HepG2 (cell line): ENCODE results near the gene CTSA. TPM values are rescaled to one million over a fixed set of nuclear protein-coding genes. Genes with fewer than 3 reads are reported as not detected.
A peak's percentile ranks its signal among the peaks of the same experiment; 100 is the strongest.

ENCODE experiments used
- ARNTL ChIP-seq: sonication (generic); formaldehyde crosslinking; IDR thresholded peaks from 2 replicates; pipeline ENCODE4 v1.4.0; 2020; ENCODE audit warnings: mild to moderate bottlenecking, missing genetic modification reagents
- CC2D1A ChIP-seq: sonication (generic); formaldehyde crosslinking; IDR thresholded peaks from 2 replicates; pipeline ENCODE4 v1.8.1; 2023; ENCODE audit warnings: mild to moderate bottlenecking, missing genetic modification reagents
- ESRRA ChIP-seq: sonication (generic); formaldehyde crosslinking; IDR thresholded peaks from 2 replicates; pipeline ENCODE4 v1.5.1; 2020; ENCODE audit warnings: mild to moderate bottlenecking, low read depth, missing genetic modification reagents
- KLF12 ChIP-seq: sonication (generic); formaldehyde crosslinking; IDR thresholded peaks from 2 replicates; pipeline ENCODE4 v1.4.0; 2020; ENCODE audit warnings: missing genetic modification reagents, borderline replicate concordance
- NPAS2 ChIP-seq: sonication (generic); formaldehyde crosslinking; IDR thresholded peaks from 2 replicates; pipeline ENCODE4 v1.8.0; 2022; ENCODE audit warnings: mild to moderate bottlenecking, missing genetic modification reagents, borderline replicate concordance
- SMARCE1 ChIP-seq: fragments of 450-650 bp; IDR thresholded peaks from 2 replicates; pipeline ENCODE4 v1.6.1; 2017; ENCODE audit warnings: borderline replicate concordance
- SNAI1 ChIP-seq: sonication (generic); formaldehyde crosslinking; IDR thresholded peaks from 2 replicates; pipeline ENCODE4 v1.5.0; 2020; ENCODE audit warnings: mild to moderate bottlenecking, missing genetic modification reagents, borderline replicate concordance
- TBP ChIP-seq: sonication (generic); formaldehyde crosslinking; IDR thresholded peaks from 2 replicates; pipeline ENCODE4 v1.5.0; 2020; ENCODE audit warnings: missing genetic modification reagents
- TCF7L2 ChIP-seq: IDR thresholded peaks from 2 replicates; pipeline ENCODE4 v1.6.1; 2011; ENCODE audit warnings: mild to moderate bottlenecking, low read depth, low read length, moderate library complexity
- XRCC5 ChIP-seq: fragments of 200-400 bp; formaldehyde crosslinking; optimal IDR thresholded peaks from 2 replicates; pipeline ENCODE3; 2017; ENCODE audit warnings: mild to moderate bottlenecking, low read length
- ZNF160 ChIP-seq: sonication (generic); formaldehyde crosslinking; IDR thresholded peaks from 2 replicates; pipeline ENCODE4 v1.8.0; 2022; ENCODE audit warnings: mild to moderate bottlenecking, inconsistent platforms, missing genetic modification reagents
- ZNF382 ChIP-seq: sonication (generic); formaldehyde crosslinking; IDR thresholded peaks from 2 replicates; pipeline ENCODE4 v1.5.0; 2020; ENCODE audit warnings: missing genetic modification reagents, mild to moderate bottlenecking, borderline replicate concordance
- polyA plus RNA-seq, 8 experiments: library from polyadenylated mRNA; depleted of rRNA in 3 of 8; stranded (reverse) in 7 of 8; unstranded in 1 of 8; fragments of >200 nt; fragmentation: Illumina TruSeq in 4 of 8; extraction: Trizol in 4 of 8; gene quantifications; 2 replicates each; pipeline versions ENCODE4 v1.2.1 to v1.2.3, GENCODE V29; 2011 to 2016; ENCODE audit warnings: low read depth in 4 of 8, missing spikeins in 1 of 8, mixed read lengths in 1 of 8; ENCODE audit not compliant: insufficient read depth in 1 of 8
- total RNA-seq, 5 experiments: library from RNA; depleted of rRNA; stranded (reverse); fragments of >200 nt; fragmentation: Illumina TruSeq; extraction: Trizol; gene quantifications; 2 replicates each; pipeline ENCODE4 v1.2.3, GENCODE V29; 2016; ENCODE audit warnings: low read depth in 1 of 5
- TF ChIP-seq, protein P1 (sequence below): sonication (generic); formaldehyde crosslinking; IDR thresholded peaks from 2 replicates; pipeline ENCODE4 v1.5.1; 2020; ENCODE audit warnings: mild to moderate bottlenecking, missing genetic modification reagents, moderate library complexity
- TF ChIP-seq, protein P2 (sequence below): sonication (generic); formaldehyde crosslinking; IDR thresholded peaks from 2 replicates; pipeline ENCODE4 v1.5.0; 2020; ENCODE audit warnings: mild to moderate bottlenecking, missing genetic modification reagents
- TF ChIP-seq, protein P3 (sequence below): sonication (generic); formaldehyde crosslinking; conservative IDR thresholded peaks from 2 replicates; pipeline ENCODE4 v1.4.0; 2020; ENCODE audit warnings: missing genetic modification reagents
- TF ChIP-seq, protein P4 (sequence below): sonication (generic); formaldehyde crosslinking; IDR thresholded peaks from 2 replicates; pipeline ENCODE4 v1.4.0; 2020; ENCODE audit warnings: mild to moderate bottlenecking, missing genetic modification reagents
- TF ChIP-seq, protein P5 (sequence below): sonication (generic); formaldehyde crosslinking; IDR thresholded peaks from 2 replicates; pipeline ENCODE4 v1.5.1; 2020; ENCODE audit warnings: missing genetic modification reagents, mild to moderate bottlenecking, borderline replicate concordance

CTSA gene
- total and polyA plus RNA-seq, 2 of the 13 experiments (the other 11 are each of a cell fraction or from before 2014, with no cell fraction given): 202 to 231 TPM

DNA sequence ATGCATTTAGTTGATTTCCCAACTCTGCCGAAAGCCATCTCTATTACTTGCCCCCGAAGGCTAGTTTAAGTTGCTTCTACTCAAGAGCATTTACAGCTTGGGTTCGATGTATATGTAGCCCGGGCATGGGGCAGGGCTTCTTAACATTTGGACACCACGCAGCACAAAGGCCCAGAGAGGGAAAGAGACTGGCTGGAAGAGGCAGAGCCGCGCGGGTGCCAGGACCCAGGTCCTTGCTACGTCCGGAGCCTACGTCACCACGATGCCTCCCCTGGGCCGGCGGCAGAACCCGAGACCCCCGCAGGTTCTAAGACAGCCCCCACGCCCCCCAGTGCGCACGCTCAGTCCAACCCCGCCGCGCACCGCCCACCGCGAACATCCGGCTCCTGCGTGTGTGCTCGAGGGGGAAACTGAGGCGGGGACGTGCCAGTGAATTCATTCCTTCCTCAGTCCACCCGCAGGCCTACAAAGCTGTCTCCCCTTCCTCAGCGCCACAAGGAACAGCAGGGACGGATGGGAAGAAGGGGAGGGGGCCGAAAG, 43.0 kb downstream of the CTSA start (continued):
- TF ChIP-seq, protein P1, sequence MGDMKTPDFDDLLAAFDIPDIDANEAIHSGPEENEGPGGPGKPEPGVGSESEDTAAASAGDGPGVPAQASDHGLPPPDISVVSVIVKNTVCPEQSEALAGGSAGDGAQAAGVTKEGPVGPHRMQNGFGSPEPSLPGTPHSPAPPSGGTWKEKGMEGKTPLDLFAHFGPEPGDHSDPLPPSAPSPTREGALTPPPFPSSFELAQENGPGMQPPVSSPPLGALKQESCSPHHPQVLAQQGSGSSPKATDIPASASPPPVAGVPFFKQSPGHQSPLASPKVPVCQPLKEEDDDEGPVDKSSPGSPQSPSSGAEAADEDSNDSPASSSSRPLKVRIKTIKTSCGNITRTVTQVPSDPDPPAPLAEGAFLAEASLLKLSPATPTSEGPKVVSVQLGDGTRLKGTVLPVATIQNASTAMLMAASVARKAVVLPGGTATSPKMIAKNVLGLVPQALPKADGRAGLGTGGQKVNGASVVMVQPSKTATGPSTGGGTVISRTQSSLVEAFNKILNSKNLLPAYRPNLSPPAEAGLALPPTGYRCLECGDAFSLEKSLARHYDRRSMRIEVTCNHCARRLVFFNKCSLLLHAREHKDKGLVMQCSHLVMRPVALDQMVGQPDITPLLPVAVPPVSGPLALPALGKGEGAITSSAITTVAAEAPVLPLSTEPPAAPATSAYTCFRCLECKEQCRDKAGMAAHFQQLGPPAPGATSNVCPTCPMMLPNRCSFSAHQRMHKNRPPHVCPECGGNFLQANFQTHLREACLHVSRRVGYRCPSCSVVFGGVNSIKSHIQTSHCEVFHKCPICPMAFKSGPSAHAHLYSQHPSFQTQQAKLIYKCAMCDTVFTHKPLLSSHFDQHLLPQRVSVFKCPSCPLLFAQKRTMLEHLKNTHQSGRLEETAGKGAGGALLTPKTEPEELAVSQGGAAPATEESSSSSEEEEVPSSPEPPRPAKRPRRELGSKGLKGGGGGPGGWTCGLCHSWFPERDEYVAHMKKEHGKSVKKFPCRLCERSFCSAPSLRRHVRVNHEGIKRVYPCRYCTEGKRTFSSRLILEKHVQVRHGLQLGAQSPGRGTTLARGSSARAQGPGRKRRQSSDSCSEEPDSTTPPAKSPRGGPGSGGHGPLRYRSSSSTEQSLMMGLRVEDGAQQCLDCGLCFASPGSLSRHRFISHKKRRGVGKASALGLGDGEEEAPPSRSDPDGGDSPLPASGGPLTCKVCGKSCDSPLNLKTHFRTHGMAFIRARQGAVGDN (CRISPR knock-in tag): peak; percentile 88; the same call in 1 of the 2 replicates
- TF ChIP-seq TCF7L2 (no peak), ZNF160 (CRISPR knock-in tag) (no peak), TBP (CRISPR knock-in tag) (0 out of 2 replicates have a peak, but pooled peaks have one; percentile 67), XRCC5 (no peak), ESRRA (peak; percentile 83), KLF12 (CRISPR knock-in tag) (peak; percentile 11; the same call in 1 of the 2 replicates), NPAS2 (CRISPR knock-in tag) (0 out of 2 replicates have a peak, but pooled peaks have one; percentile 23), CC2D1A (peak; percentile 74; the same call in 1 of the 2 replicates), ZNF382 (CRISPR knock-in tag) (no peak), ARNTL (CRISPR knock-in tag) (0 out of 2 replicates have a peak, but pooled peaks have one; percentile 39), SNAI1 (CRISPR knock-in tag) (0 out of 2 replicates have a peak, but pooled peaks have one; percentile 60), SMARCE1 (no peak)
- TF ChIP-seq, protein P2, sequence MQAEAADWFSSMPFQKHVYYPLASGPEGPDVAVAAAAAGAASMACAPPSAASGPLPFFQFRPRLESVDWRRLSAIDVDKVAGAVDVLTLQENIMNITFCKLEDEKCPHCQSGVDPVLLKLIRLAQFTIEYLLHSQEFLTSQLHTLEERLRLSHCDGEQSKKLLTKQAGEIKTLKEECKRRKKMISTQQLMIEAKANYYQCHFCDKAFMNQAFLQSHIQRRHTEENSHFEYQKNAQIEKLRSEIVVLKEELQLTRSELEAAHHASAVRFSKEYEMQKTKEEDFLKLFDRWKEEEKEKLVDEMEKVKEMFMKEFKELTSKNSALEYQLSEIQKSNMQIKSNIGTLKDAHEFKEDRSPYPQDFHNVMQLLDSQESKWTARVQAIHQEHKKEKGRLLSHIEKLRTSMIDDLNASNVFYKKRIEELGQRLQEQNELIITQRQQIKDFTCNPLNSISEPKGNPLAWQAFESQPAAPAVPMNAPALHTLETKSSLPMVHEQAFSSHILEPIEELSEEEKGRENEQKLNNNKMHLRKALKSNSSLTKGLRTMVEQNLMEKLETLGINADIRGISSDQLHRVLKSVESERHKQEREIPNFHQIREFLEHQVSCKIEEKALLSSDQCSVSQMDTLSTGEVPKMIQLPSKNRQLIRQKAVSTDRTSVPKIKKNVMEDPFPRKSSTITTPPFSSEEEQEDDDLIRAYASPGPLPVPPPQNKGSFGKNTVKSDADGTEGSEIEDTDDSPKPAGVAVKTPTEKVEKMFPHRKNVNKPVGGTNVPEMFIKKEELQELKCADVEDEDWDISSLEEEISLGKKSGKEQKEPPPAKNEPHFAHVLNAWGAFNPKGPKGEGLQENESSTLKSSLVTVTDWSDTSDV (CRISPR knock-in tag): no peak
- TF ChIP-seq, protein P3, sequence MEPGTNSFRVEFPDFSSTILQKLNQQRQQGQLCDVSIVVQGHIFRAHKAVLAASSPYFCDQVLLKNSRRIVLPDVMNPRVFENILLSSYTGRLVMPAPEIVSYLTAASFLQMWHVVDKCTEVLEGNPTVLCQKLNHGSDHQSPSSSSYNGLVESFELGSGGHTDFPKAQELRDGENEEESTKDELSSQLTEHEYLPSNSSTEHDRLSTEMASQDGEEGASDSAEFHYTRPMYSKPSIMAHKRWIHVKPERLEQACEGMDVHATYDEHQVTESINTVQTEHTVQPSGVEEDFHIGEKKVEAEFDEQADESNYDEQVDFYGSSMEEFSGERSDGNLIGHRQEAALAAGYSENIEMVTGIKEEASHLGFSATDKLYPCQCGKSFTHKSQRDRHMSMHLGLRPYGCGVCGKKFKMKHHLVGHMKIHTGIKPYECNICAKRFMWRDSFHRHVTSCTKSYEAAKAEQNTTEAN (CRISPR knock-in tag): no peak
- TF ChIP-seq, protein P4, sequence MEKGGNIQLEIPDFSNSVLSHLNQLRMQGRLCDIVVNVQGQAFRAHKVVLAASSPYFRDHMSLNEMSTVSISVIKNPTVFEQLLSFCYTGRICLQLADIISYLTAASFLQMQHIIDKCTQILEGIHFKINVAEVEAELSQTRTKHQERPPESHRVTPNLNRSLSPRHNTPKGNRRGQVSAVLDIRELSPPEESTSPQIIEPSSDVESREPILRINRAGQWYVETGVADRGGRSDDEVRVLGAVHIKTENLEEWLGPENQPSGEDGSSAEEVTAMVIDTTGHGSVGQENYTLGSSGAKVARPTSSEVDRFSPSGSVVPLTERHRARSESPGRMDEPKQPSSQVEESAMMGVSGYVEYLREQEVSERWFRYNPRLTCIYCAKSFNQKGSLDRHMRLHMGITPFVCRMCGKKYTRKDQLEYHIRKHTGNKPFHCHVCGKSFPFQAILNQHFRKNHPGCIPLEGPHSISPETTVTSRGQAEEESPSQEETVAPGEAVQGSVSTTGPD (CRISPR knock-in tag): 0 out of 2 replicates have a peak, but pooled peaks have one; percentile 46
- TF ChIP-seq, protein P5, sequence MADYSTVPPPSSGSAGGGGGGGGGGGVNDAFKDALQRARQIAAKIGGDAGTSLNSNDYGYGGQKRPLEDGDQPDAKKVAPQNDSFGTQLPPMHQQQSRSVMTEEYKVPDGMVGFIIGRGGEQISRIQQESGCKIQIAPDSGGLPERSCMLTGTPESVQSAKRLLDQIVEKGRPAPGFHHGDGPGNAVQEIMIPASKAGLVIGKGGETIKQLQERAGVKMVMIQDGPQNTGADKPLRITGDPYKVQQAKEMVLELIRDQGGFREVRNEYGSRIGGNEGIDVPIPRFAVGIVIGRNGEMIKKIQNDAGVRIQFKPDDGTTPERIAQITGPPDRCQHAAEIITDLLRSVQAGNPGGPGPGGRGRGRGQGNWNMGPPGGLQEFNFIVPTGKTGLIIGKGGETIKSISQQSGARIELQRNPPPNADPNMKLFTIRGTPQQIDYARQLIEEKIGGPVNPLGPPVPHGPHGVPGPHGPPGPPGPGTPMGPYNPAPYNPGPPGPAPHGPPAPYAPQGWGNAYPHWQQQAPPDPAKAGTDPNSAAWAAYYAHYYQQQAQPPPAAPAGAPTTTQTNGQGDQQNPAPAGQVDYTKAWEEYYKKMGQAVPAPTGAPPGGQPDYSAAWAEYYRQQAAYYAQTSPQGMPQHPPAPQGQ (CRISPR knock-in tag): peak; percentile 98
